ENCODE results near the gene ULK4.

The ULK4 gene

DNA sequence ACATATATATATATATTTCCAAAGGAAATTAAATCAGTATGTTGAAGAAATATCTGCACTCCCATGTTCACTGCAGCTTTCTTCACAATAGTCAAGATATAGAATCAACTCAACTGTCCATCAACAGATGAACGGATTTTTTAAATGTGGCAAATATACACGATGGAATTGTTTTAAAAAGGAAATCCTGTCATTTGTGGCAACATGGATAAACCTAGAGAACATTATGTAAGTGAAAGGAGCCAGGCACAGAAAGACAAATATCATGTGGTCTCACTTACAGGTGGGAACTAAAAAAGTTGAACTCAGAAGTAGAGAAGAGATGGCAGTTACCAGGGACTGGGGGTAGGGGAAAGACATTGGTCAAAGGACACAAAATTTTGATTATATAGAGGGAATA, 253.7 kb downstream of the ULK4 start:
- H3K4me3 ChIP-seq (ENCODE audit: low read length) = no peak overlapping the region

DNA sequence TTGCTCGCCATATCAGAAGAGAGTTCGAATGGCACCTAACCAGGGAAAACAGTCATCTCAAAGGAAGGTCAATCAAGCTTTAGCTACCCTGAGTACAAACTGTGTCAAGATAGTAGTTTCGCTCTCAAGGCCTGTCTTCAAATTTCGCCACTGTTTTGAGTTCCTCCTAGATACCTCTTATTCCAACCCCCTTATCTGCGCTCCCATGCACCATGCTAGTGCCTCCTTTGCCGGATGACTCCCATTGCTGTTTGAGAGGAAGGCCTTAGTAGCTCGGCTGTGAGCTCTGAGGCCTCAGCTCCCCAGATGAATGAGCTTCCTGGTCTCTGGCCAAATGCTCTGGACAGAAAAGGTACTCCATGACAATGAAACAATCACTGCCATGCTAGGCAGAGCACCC, 256.0 kb downstream of the ULK4 start:
- Histone ChIP-seq H3F3A (ENCODE audit: control insufficient read depth, insufficient read depth) (no peaks in the 10 kb centered on the region), H3K4me3 (ENCODE audit: low read length) (no peak overlapping the region), H4K20me1 (ENCODE audit: control insufficient read depth, insufficient read depth, low read depth, low read length) (no peaks in the 10 kb centered on the region), H3K9me3 (ENCODE audit: control insufficient read depth, insufficient read depth, low read length) (no peaks in the 10 kb centered on the region), H3K4me1 (ENCODE audit: control insufficient read depth, low read length) (no peaks in the 10 kb centered on the region), H3K27me3 (ENCODE audit: control insufficient read depth, low read length) (no peaks in the 10 kb centered on the region), H3K4me2 (ENCODE audit: low read length) (no peak overlapping the region), H3K9me2 (replicated peaks; ENCODE audit: control insufficient read depth, low read length) (no peaks in the 10 kb centered on the region), H3K27ac (ENCODE audit: low read depth, low read length) (no peak overlapping the region), H3K36me3 (ENCODE audit: control insufficient read depth, low read length) (no peaks in the 10 kb centered on the region), H3K79me2 (ENCODE audit: control insufficient read depth, low read length) (no peaks in the 10 kb centered on the region)
- no peak for TF ChIP-seq EZH2phosphoT487 (IDR thresholded peaks at IDR 0.05; ENCODE audit: borderline replicate concordance, low read length)
- no peak for TF ChIP-seq CTCF (IDR thresholded peaks at IDR 0.05; ENCODE audit: low read depth, low read length, poor library complexity, severe bottlenecking)

More for the DNA sequence above, 253.7 kb downstream of the ULK4 start:
- no peak overlapping the region for H3K27ac ChIP-seq (ENCODE audit: low read depth, low read length)
- no peaks in the 10 kb centered on the region for H3K36me3 ChIP-seq (ENCODE audit: control insufficient read depth, low read length)
- no peak overlapping the region for H3K4me2 ChIP-seq (ENCODE audit: low read length)
- no peaks in the 10 kb centered on the region for H3F3A ChIP-seq (ENCODE audit: control insufficient read depth, insufficient read depth)
- H3K9me2 ChIP-seq (replicated peaks; ENCODE audit: control insufficient read depth, low read length) = no peaks in the 10 kb centered on the region
- H3K9me3 ChIP-seq (ENCODE audit: control insufficient read depth, insufficient read depth, low read length) = no peaks in the 10 kb centered on the region
- TF ChIP-seq EZH2phosphoT487 (IDR thresholded peaks at IDR 0.05; ENCODE audit: borderline replicate concordance, low read length) (no peak), CTCF (IDR thresholded peaks at IDR 0.05; ENCODE audit: low read depth, low read length, poor library complexity, severe bottlenecking) (no peak)
- H4K20me1 ChIP-seq (ENCODE audit: control insufficient read depth, insufficient read depth, low read depth, low read length) = no peaks in the 10 kb centered on the region
- H3K79me2 ChIP-seq (ENCODE audit: control insufficient read depth, low read length) = no peaks in the 10 kb centered on the region
- H3K27me3 ChIP-seq (ENCODE audit: control insufficient read depth, low read length) = no peaks in the 10 kb centered on the region
- H3K4me1 ChIP-seq (ENCODE audit: control insufficient read depth, low read length) = no peaks in the 10 kb centered on the region

GRCh38 chr3:41701191-41701698, 260.7 kb downstream of the ULK4 start:
- Histone ChIP-seq H3K4me2 (ENCODE audit: low read length) (no peak overlapping the region), H3K27me3 (ENCODE audit: control insufficient read depth, low read length) (no peaks in the 10 kb centered on the region), H3K4me3 (ENCODE audit: low read length) (no peak overlapping the region), H4K20me1 (ENCODE audit: control insufficient read depth, insufficient read depth, low read depth, low read length) (no peaks in the 10 kb centered on the region), H3K27ac (ENCODE audit: low read depth, low read length) (no peak overlapping the region), H3K36me3 (ENCODE audit: control insufficient read depth, low read length) (no peaks in the 10 kb centered on the region), H3K79me2 (ENCODE audit: control insufficient read depth, low read length) (no peaks in the 10 kb centered on the region), H3K9me3 (ENCODE audit: control insufficient read depth, insufficient read depth, low read length) (no peaks in the 10 kb centered on the region), H3K9me2 (replicated peaks; ENCODE audit: control insufficient read depth, low read length) (no peaks in the 10 kb centered on the region), H3F3A (ENCODE audit: control insufficient read depth, insufficient read depth) (no peaks in the 10 kb centered on the region), H3K4me1 (ENCODE audit: control insufficient read depth, low read length) (no peaks in the 10 kb centered on the region)
- TF ChIP-seq EZH2phosphoT487 (IDR thresholded peaks at IDR 0.05; ENCODE audit: borderline replicate concordance, low read length) = no peak
- TF ChIP-seq CTCF (IDR thresholded peaks at IDR 0.05; ENCODE audit: low read depth, low read length, poor library complexity, severe bottlenecking) = no peak

Data from DOHH2 (cell line).